ENCODE results near the gene KCNIP2. TPM values are rescaled to one million over a fixed set of nuclear protein-coding genes. Genes with fewer than 3 reads are reported as not detected.
A peak's percentile ranks its signal among the peaks of the same experiment; 100 is the strongest.
"Not testable (repeated sequence)": the region's sequence is repeated elsewhere in the genome, so short reads cannot be mapped to it uniquely, and the experiment has no call there.

The KCNIP2 gene
- total RNA-seq, 5 donors from 2014 or later (not counting 1 experiment from before 2014, with no cell fraction given), result 2.0 to 3.4 (median 3.1) TPM

DNA sequence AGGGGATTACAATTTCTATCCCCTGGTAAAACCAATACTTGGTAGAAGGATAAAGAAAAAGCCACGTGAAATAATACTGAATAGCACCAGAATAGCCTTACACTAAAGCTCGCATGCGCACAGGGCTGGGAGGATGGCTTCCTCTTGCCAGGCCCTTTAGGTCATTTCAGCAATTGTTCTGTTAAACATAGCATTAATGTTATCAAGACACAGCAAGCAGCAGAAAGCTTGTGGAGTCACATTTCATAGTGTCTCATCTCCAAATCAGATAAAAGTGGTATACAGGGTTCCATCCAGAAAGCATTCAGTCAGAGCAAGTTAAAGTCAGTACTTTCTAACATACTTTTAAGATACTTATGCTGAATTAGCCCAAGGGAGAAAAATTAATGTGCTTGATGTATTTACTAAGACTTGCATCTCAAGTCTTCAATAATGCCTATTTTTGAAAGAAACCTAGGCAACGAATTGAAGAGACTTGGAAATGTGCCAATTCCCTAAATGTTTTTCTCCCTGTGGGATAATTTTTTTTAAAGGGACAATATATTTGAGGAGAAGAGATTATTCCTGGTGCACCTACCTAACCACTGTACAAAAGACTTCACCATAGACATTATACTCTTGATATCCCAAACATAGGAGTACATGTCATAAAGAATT lies 46.1 kb downstream of the KCNIP2 start:
- H3K36me3 Mint-ChIP-seq, result peaks cover 71% of the 10 kb centered on the region
- peaks cover 0 to 15% of the 10 kb centered on the region in 2 experiments for H3K4me1 ChIP-seq (ENCODE audit: control insufficient read depth in 1 of 2, extremely low read depth in 1 of 2, insufficient read depth in 2 of 2, low read length in 2 of 2)
- ChIA-PET CTCF (interaction anchor here (0.5 to 2.2 kb wide), 7 partner anchors 11 to 326 kb away, joined by 3 to 11 read pairs (median 6); no protein-coding TSS in a partner anchor), POLR2A (interaction anchor here (0.6 to 1.0 kb wide), 6 partner anchors 12 to 747 kb away, joined by 3 to 10 read pairs (median 4); partner anchors contain the start of gene NPM3 (in 1 of the 2))
- H3K27ac Mint-ChIP-seq, result no peak overlapping the region
- no peaks in the 10 kb centered on the region for H3K27me3 Mint-ChIP-seq
- H3K9me3 ChIP-seq, result no peaks in the 10 kb centered on the region
- H3K36me3 ChIP-seq (ENCODE audit: control insufficient read depth in 2 of 2, extremely low read depth in 1 of 2, insufficient read depth in 1 of 2, low read length in 1 of 2), result peaks cover 5 to 95% of the 10 kb centered on the region in 2 donors
- ATAC-seq (replicated peaks in 1 of 4) (no peak), DNase-seq (no peak)
- H3K9me3 Mint-ChIP-seq, result no peaks in the 10 kb centered on the region
- no peak overlapping the region for H3K4me3 Mint-ChIP-seq
- no peak overlapping the region for H3K27ac ChIP-seq (ENCODE audit: low read length)
- H3K27me3 ChIP-seq (replicated peaks in 1 of 2; ENCODE audit: control insufficient read depth in 2 of 2, extremely low read depth in 1 of 2, insufficient read depth in 2 of 2, low read length in 1 of 2), result no peaks in the 10 kb centered on the region
- no peak overlapping the region for H3K4me3 ChIP-seq (ENCODE audit: control insufficient read depth in 1 of 2, extremely low read depth in 1 of 2, low read length in 1 of 2)
- H3K4me1 Mint-ChIP-seq, result peaks cover 38 to 48% (median 41%) of the 10 kb centered on the region in 3 donors
- WGBS (ENCODE audit: insufficient coverage), result no CpG with 5 or more reads among the region's 4 CpGs

DNA sequence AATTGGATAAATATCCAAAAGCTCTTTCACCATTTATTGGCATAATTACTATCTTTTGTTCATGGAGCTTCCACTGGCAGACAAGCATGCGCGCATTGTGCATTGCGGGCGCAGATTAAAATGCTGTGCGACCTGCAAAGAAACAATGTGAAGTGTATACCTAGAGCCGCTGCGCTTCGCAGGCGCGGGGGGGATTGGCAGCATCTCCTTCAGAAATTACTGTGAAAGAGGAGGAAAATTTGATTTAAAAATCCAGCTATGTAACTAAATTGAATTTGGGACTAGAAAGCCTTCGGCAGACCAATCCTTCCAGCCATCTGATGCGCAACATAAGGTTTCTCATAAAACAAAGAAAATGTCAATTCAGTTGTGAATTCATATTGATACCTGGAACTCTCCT lies 50.1 kb downstream of the KCNIP2 start:
- CTCF ChIA-PET, result interaction anchor here (0.6 to 1.1 kb wide), 3 partner anchors 12 to 42 kb away, joined by 3 to 4 read pairs (median 4); no protein-coding TSS in a partner anchor
- Mint-ChIP-seq H3K36me3 (peaks cover 56% of the 10 kb centered on the region), H3K4me3 (no peak overlapping the region), H3K27me3 (no peaks in the 10 kb centered on the region), H3K4me1 (peaks cover 9 to 25% (median 15%) of the 10 kb centered on the region in 3 donors), H3K27ac (no peak overlapping the region), H3K9me3 (no peaks in the 10 kb centered on the region)
- Histone ChIP-seq H3K27me3 (replicated peaks in 1 of 2; ENCODE audit: control insufficient read depth in 2 of 2, extremely low read depth in 1 of 2, insufficient read depth in 2 of 2, low read length in 1 of 2) (no peaks in the 10 kb centered on the region), H3K36me3 (ENCODE audit: control insufficient read depth in 2 of 2, extremely low read depth in 1 of 2, insufficient read depth in 1 of 2, low read length in 1 of 2) (peaks cover 0 to 94% of the 10 kb centered on the region in 2 donors), H3K9me3 (no peaks in the 10 kb centered on the region), H3K27ac (ENCODE audit: low read length) (no peak overlapping the region), H3K4me3 (ENCODE audit: control insufficient read depth in 1 of 2, extremely low read depth in 1 of 2, low read length in 1 of 2) (no peak overlapping the region), H3K4me1 (ENCODE audit: control insufficient read depth in 1 of 2, extremely low read depth in 1 of 2, insufficient read depth in 2 of 2, low read length in 2 of 2) (no peaks in the 10 kb centered on the region)
- POLR2A ChIA-PET, result no interaction called here
- WGBS (ENCODE audit: insufficient coverage), result 100% methylated on average over 4 of the region's 12 CpGs
- DNase-seq, result no peak
- ATAC-seq (replicated peaks in 1 of 4), result no peak

DNA sequence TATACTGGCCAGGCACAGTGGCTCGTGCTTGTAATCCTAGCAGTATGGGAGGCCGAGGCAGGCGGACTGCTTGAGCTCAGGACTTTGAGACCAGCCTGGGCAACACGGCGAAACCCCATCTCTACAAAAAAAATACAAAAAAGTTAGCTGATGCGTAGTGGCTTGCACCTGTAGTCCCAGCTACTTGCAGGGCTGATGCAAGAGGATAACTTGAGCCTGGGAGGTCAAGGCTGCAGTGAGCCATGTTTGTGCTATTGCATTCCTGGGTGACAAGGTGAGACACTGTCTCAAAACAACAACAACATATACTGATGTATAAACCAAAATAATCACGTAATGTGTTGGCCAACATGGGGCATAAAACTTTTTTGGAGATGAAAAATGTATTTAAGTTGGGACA lies 53.9 kb downstream of the KCNIP2 start:
- Histone ChIP-seq H3K27me3 (replicated peaks in 1 of 2; ENCODE audit: control insufficient read depth in 2 of 2, extremely low read depth in 1 of 2, insufficient read depth in 2 of 2, low read length in 1 of 2) (no peaks in the 10 kb centered on the region), H3K27ac (ENCODE audit: low read length) (no peak overlapping the region), H3K9me3 (no peaks in the 10 kb centered on the region), H3K4me3 (ENCODE audit: control insufficient read depth in 1 of 2, extremely low read depth in 1 of 2, low read length in 1 of 2) (no peak overlapping the region), H3K36me3 (ENCODE audit: control insufficient read depth in 2 of 2, extremely low read depth in 1 of 2, insufficient read depth in 1 of 2, low read length in 1 of 2) (peaks cover 7 to 93% of the 10 kb centered on the region in 2 donors), H3K4me1 (ENCODE audit: control insufficient read depth in 1 of 2, extremely low read depth in 1 of 2, insufficient read depth in 2 of 2, low read length in 2 of 2) (no peaks in the 10 kb centered on the region)
- Mint-ChIP-seq H3K27me3 (no peaks in the 10 kb centered on the region), H3K4me1 (peaks cover 16 to 25% (median 23%) of the 10 kb centered on the region in 3 donors), H3K4me3 (no peak overlapping the region), H3K9me3 (no peaks in the 10 kb centered on the region), H3K27ac (peak overlapping the region in 1 of 2 donors; percentile 39), H3K36me3 (peaks cover 53% of the 10 kb centered on the region)
- ATAC-seq (replicated peaks in 1 of 4) (no peak), DNase-seq (no peak)
- CTCF ChIA-PET, result interaction anchor here in 1 of 2 donors (0.5 kb wide), 1 partner anchor 8 kb away, joined by 4 read pairs; no protein-coding TSS in a partner anchor
- POLR2A ChIA-PET, result interaction anchor here in 1 of 2 donors (0.7 kb wide), 1 partner anchor 21 kb away, joined by 8 read pairs; no protein-coding TSS in a partner anchor
- no CpG with 5 or more reads among the region's 7 CpGs for WGBS (ENCODE audit: insufficient coverage)

- H3K27me3 ChIP-seq (replicated peaks in 1 of 2; ENCODE audit: control insufficient read depth in 2 of 2, extremely low read depth in 1 of 2, insufficient read depth in 2 of 2, low read length in 1 of 2); DNase-seq; H3K9me3 Mint-ChIP-seq; H3K4me1 ChIP-seq (ENCODE audit: control insufficient read depth in 1 of 2, extremely low read depth in 1 of 2, insufficient read depth in 2 of 2, low read length in 2 of 2); H3K27me3 Mint-ChIP-seq; CTCF ChIA-PET; H3K4me3 ChIP-seq (ENCODE audit: control insufficient read depth in 1 of 2, extremely low read depth in 1 of 2, low read length in 1 of 2); POLR2A ChIA-PET; H3K4me3 Mint-ChIP-seq; H3K27ac ChIP-seq (ENCODE audit: low read length); ATAC-seq (replicated peaks in 1 of 4); H3K9me3 ChIP-seq: not testable (repeated sequence)
- peaks cover 48% of the 10 kb centered on the region for H3K36me3 Mint-ChIP-seq
- H3K4me1 Mint-ChIP-seq, result peaks cover 21 to 29% (median 27%) of the 10 kb centered on the region in 3 donors
- peaks cover 7 to 89% of the 10 kb centered on the region in 2 donors for H3K36me3 ChIP-seq (ENCODE audit: control insufficient read depth in 2 of 2, extremely low read depth in 1 of 2, insufficient read depth in 1 of 2, low read length in 1 of 2)
- H3K27ac Mint-ChIP-seq, result peak overlapping the region in 1 of 2 donors; percentile 39
- WGBS (ENCODE audit: insufficient coverage), result 96% methylated on average over 3 of the region's 9 CpGs
These were observed 54.4 kb downstream of the KCNIP2 start for GRCh38 chr10:101789231-101789630.

DNA sequence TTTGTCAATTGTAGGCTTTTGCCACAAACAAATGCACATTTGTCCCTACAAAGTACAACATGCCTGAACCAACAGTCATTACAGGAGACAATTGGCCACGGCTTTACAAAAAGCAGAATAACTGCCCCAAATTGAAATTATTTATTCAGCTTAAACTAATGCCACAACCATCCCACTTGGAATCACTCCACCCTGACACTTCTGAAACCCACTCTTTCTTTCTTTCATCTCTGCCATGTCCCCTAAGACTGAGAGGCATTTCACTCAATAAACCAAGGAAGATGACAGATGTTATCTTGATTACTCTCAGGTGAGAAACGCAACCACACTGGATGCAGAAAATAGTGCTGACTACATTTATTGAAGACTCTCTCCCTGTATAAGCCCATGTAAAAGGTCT lies 57.8 kb downstream of the KCNIP2 start:
- H3K27me3 ChIP-seq (replicated peaks in 1 of 2; ENCODE audit: control insufficient read depth in 2 of 2, extremely low read depth in 1 of 2, insufficient read depth in 2 of 2, low read length in 1 of 2), result no peaks in the 10 kb centered on the region
- Mint-ChIP-seq H3K36me3 (peaks cover 26% of the 10 kb centered on the region), H3K27ac (peak overlapping the region; percentile 5 to 67), H3K9me3 (no peaks in the 10 kb centered on the region), H3K4me3 (no peak overlapping the region), H3K4me1 (peaks cover 52 to 59% (median 59%) of the 10 kb centered on the region in 3 donors), H3K27me3 (no peaks in the 10 kb centered on the region)
- POLR2A ChIA-PET, result interaction anchor here (0.6 to 0.8 kb wide), 2 partner anchors 11 to 12 kb away, joined by 3 to 5 read pairs; no protein-coding TSS in a partner anchor
- peaks cover 21 to 31% of the 10 kb centered on the region in 2 experiments for H3K4me1 ChIP-seq (ENCODE audit: control insufficient read depth in 1 of 2, extremely low read depth in 1 of 2, insufficient read depth in 2 of 2, low read length in 2 of 2)
- CTCF ChIA-PET, result no interaction called here
- no peaks in the 10 kb centered on the region for H3K9me3 ChIP-seq
- no peak overlapping the region for H3K27ac ChIP-seq (ENCODE audit: low read length)
- WGBS (ENCODE audit: insufficient coverage), result no CpG with 5 or more reads among the region's 2 CpGs
- H3K4me3 ChIP-seq (ENCODE audit: control insufficient read depth in 1 of 2, extremely low read depth in 1 of 2, low read length in 1 of 2), result no peak overlapping the region
- ATAC-seq (replicated peaks in 1 of 4), result no peak
- H3K36me3 ChIP-seq (ENCODE audit: control insufficient read depth in 2 of 2, extremely low read depth in 1 of 2, insufficient read depth in 1 of 2, low read length in 1 of 2), result peaks cover 7 to 58% of the 10 kb centered on the region in 2 donors
- no peak for DNase-seq

DNA sequence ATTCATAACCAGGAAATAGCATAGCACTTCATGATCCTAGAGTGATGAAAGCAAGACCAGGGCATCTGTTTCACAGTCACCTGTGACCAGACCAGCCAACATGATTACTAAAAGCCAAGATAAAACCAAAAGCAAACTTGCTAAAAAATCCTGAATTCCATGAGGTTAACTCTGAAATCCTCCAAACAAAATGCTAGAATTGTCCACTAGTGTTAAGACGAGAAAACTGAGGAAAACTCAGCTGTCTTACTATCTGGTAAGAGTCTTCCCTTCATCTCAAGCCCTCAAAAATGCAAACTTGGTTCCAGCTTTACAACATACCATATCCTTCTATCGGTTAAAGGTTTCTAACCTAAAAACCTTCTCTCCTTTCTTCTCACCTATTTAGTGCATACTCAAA lies 59.0 kb downstream of the KCNIP2 start:
- H3K4me1 ChIP-seq (ENCODE audit: control insufficient read depth in 1 of 2, extremely low read depth in 1 of 2, insufficient read depth in 2 of 2, low read length in 2 of 2), result peaks cover 21 to 44% of the 10 kb centered on the region in 2 experiments

More for the DNA sequence above, 59.0 kb downstream of the KCNIP2 start:
- ChIA-PET POLR2A (interaction anchor here (0.6 to 1.4 kb wide), 3 partner anchors 11 to 286 kb away, joined by 3 to 6 read pairs (median 4); no protein-coding TSS in a partner anchor), CTCF (interaction anchor here in 1 of 2 donors (0.6 to 2.2 kb wide), 2 partner anchors 12 to 13 kb away, joined by 9 read pairs; no protein-coding TSS in a partner anchor)
- no peak for ATAC-seq (replicated peaks in 1 of 4)
- no peaks in the 10 kb centered on the region for H3K27me3 Mint-ChIP-seq
- H3K4me1 Mint-ChIP-seq, result peaks cover 53 to 65% (median 62%) of the 10 kb centered on the region in 3 donors
- Histone ChIP-seq H3K4me3 (ENCODE audit: control insufficient read depth in 1 of 2, extremely low read depth in 1 of 2, low read length in 1 of 2) (no peak overlapping the region), H3K27me3 (replicated peaks in 1 of 2; ENCODE audit: control insufficient read depth in 2 of 2, extremely low read depth in 1 of 2, insufficient read depth in 2 of 2, low read length in 1 of 2) (peaks cover 0 to 9% of the 10 kb centered on the region in 2 experiments), H3K36me3 (ENCODE audit: control insufficient read depth in 2 of 2, extremely low read depth in 1 of 2, insufficient read depth in 1 of 2, low read length in 1 of 2) (peaks cover 7 to 47% of the 10 kb centered on the region in 2 donors), H3K9me3 (no peaks in the 10 kb centered on the region), H3K27ac (ENCODE audit: low read length) (peak overlapping the region; percentile 68)
- WGBS (ENCODE audit: insufficient coverage), result 88% methylated on average over 1 of the region's 2 CpGs
- DNase-seq, result no peak
- H3K27ac Mint-ChIP-seq, result peak overlapping the region; percentile 94
- H3K36me3 Mint-ChIP-seq, result peaks cover 22% of the 10 kb centered on the region
- H3K9me3 Mint-ChIP-seq, result no peaks in the 10 kb centered on the region
- H3K4me3 Mint-ChIP-seq, result peak overlapping the region in 2 of 3 donors; percentile 97 to 100

All from T-cell (primary cell).